Uterus (tissue), 2 donors: ENCODE results near the gene TRABD2B.

ENCODE experiments used
- POLR2A ChIP-seq, 2 donors: fragments of 450-650 bp; IDR thresholded peaks; one replicate each; pipeline ENCODE4 v1.6.1; 2016; ENCODE audit warnings: antibody characterized with exemption in 2 of 2, mild to moderate bottlenecking in 1 of 2, moderate library complexity in 1 of 2
- TF ChIP-seq, protein P1 (sequence below), 4 experiments: fragments of 200-600 bp in 2 of 4; fragments of 450-650 bp in 2 of 4; sonication (generic) in 2 of 4; IDR thresholded peaks; one replicate each; pipeline ENCODE4 v1.5.1; 2016 to 2019; ENCODE audit warnings: antibody characterized with exemption in 4 of 4, mild to moderate bottlenecking in 2 of 4, moderate library complexity in 1 of 4

DNA sequence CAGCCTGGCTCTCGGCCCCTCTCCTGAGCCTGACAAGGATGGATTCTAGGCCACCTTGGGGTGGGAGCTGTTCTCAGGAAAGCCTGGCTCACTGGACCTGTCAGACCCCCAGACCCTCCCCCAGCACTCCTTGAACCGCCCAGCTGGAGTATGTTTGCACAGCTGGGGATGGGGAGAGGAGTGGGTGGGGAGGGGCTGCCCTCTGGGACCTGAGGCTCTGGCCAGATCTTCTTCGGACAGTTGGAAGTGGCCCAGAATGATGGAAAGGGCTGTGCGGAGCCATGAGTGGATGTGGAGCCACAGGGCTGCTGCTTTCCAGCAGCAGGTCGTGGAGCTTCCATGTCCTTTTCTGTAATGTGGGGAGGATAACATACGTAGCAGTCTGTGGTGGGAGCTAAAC is 43.0 kb upstream of the TRABD2B start:
- TF ChIP-seq, protein P1, sequence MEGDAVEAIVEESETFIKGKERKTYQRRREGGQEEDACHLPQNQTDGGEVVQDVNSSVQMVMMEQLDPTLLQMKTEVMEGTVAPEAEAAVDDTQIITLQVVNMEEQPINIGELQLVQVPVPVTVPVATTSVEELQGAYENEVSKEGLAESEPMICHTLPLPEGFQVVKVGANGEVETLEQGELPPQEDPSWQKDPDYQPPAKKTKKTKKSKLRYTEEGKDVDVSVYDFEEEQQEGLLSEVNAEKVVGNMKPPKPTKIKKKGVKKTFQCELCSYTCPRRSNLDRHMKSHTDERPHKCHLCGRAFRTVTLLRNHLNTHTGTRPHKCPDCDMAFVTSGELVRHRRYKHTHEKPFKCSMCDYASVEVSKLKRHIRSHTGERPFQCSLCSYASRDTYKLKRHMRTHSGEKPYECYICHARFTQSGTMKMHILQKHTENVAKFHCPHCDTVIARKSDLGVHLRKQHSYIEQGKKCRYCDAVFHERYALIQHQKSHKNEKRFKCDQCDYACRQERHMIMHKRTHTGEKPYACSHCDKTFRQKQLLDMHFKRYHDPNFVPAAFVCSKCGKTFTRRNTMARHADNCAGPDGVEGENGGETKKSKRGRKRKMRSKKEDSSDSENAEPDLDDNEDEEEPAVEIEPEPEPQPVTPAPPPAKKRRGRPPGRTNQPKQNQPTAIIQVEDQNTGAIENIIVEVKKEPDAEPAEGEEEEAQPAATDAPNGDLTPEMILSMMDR (IDR thresholded peaks at IDR 0.05) = no peak
- no peak for TF ChIP-seq POLR2A (IDR thresholded peaks at IDR 0.05)
